Measurements from ENCODE around the gene CYBC1.
A peak's percentile ranks its signal among the peaks of the same experiment; 100 is the strongest.

Gene CYBC1

DNA sequence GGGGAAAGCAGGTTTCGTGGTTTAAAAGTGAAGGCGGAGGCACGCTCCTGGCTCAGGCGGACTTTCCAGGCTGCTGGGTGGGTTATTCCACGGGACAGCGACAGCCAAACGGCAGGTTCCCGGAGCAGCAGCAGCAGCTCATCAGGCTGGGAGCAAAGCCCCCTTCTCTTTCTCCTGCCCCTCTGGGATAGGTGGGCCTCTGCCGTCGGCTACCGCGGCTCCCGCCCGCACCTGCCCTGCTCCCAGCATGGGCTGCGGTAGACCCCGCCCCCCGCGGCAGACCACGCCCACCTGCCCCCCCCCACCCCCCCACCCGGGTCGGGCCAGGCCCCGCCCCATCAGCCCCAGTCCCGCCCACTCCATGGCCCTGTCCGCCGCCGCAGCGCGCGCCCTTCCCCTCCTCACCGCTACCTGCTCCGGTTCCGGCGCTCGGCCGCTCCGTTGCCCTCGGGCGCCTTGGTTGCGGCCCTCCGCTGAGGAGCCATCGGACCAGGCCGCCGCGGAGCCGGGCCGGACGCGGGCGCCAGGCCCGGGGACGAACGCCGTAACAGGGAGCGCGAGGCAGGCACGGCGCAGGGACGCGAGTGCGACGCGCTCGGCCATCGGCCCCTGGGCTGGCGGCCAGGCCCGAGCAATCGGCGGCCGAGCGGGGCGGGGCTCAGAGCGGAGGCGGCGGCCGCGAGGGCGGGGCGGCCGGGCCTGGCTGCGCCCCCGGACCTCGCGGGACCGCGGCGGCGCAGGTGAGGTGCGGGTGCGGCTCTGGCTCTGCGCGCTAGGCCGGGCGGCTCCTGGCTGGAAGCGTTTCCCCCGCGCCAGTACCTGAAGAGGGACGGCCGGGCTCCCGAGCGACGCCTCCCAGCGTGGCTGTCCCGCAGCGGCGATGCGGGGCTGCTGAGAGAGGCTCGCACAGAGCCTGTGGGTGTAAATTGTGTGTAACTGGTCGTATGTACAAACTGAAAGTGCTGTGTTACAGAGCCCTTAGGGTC, 32.3 kb downstream of the CYBC1 start, which contains the start of the genes HEXD and OGFOD3:
Gene HEXD, plus strand, starts transcription at position 347 of the 986 bp plus-strand sequence. CDS start 1,453 bp downstream, outside the sequence.
Gene OGFOD3, minus strand, starts transcription at position 586 of the 986 bp plus-strand sequence. Its CDS starts 101 bp downstream, at position 485.
- Histone ChIP-seq H2BK5ac (ENCODE audit: low read length) (no peak within 1 kb of the TSS), H2BK12ac (ENCODE audit: low read length) (peak within 1 kb of the TSS; percentile 90), H3K79me1 (ENCODE audit: low read depth, low read length) (peaks cover 2% of the 10 kb centered on the region), H4K8ac (ENCODE audit: low read depth, low read length) (no peak within 1 kb of the TSS), H3K36me3 (replicated peaks in 1 of 2; ENCODE audit: control insufficient read depth in 2 of 2, insufficient read depth in 2 of 2, low read length in 2 of 2) (peaks cover 9 to 36% of the 10 kb centered on the region in 2 donors), H3K4me3 (ENCODE audit: low read length in 2 of 2) (peak within 1 kb of the TSS; percentile 94 to 100), H3K4ac (ENCODE audit: low read length) (no peak within 1 kb of the TSS), H3K9me3 (replicated peaks in 1 of 2; ENCODE audit: control insufficient read depth in 2 of 2, insufficient read depth in 1 of 2, low read depth in 1 of 2, low read length in 2 of 2) (peaks cover 3 to 4% of the 10 kb centered on the region in 2 donors), H3K27me3 (ENCODE audit: control insufficient read depth in 3 of 3, insufficient read depth in 3 of 3, low read depth in 1 of 3, low read length in 3 of 3) (peaks cover 0 to 2% (median 0%) of the 10 kb centered on the region in 3 experiments), H3K23ac (ENCODE audit: low read depth, low read length, poor library complexity) (peak within 1 kb of the TSS; percentile 98), H2AK5ac (ENCODE audit: low read depth, low read length) (peak within 1 kb of the TSS; percentile 47), H4K91ac (ENCODE audit: low read depth, low read length, poor library complexity) (no peak within 1 kb of the TSS), H3K9ac (ENCODE audit: low read depth, low read length, poor library complexity) (peak within 1 kb of the TSS; percentile 96), H3K18ac (ENCODE audit: low read length) (peak within 1 kb of the TSS; percentile 100), H3K4me1 (ENCODE audit: control insufficient read depth in 2 of 2, insufficient read depth in 1 of 2, low read depth in 1 of 2, low read length in 2 of 2) (peaks cover 5% of the 10 kb centered on the region in 2 donors), H3K14ac (ENCODE audit: low read length) (peak within 1 kb of the TSS; percentile 71), H2AFZ (ENCODE audit: low read length) (peak within 1 kb of the TSS; percentile 96), H3K27ac (replicated peaks; ENCODE audit: low read length) (peak within 1 kb of the TSS; percentile 86), H3K4me2 (ENCODE audit: insufficient read depth, low read length, poor library complexity, severe bottlenecking) (peak within 1 kb of the TSS; percentile 98), H2BK120ac (ENCODE audit: low read depth, low read length) (no peak within 1 kb of the TSS), H2BK15ac (ENCODE audit: low read length) (peak within 1 kb of the TSS; percentile 67)
- WGBS, 2 donors (ENCODE audit: extremely low coverage in 2 of 2, insufficient read length in 2 of 2, insufficient replicate concordance in 1 of 2): no CpG with 5 or more reads among the region's 108 CpGs
- peak; percentile 90 for DNase-seq (ENCODE audit: low spot score)

- no CpG with 5 or more reads among the region's 6 CpGs for WGBS, 2 donors (ENCODE audit: extremely low coverage in 2 of 2, insufficient read length in 2 of 2, insufficient replicate concordance in 1 of 2)
- H2BK15ac ChIP-seq (ENCODE audit: low read length): no peak overlapping the region
- H3K79me1 ChIP-seq (ENCODE audit: low read depth, low read length): peaks cover 4% of the 10 kb centered on the region
- no peak overlapping the region for H2BK120ac ChIP-seq (ENCODE audit: low read depth, low read length)
- no peaks in the 10 kb centered on the region for H3K9me3 ChIP-seq (replicated peaks in 1 of 2; ENCODE audit: control insufficient read depth in 2 of 2, insufficient read depth in 1 of 2, low read depth in 1 of 2, low read length in 2 of 2)
- no peak overlapping the region for H4K8ac ChIP-seq (ENCODE audit: low read depth, low read length)
- H3K36me3 ChIP-seq (replicated peaks in 1 of 2; ENCODE audit: control insufficient read depth in 2 of 2, insufficient read depth in 2 of 2, low read length in 2 of 2): peaks cover 12 to 37% of the 10 kb centered on the region in 2 donors
- no peak overlapping the region for H3K14ac ChIP-seq (ENCODE audit: low read length)
- H4K91ac ChIP-seq (ENCODE audit: low read depth, low read length, poor library complexity): no peak overlapping the region
- no peak overlapping the region for H3K4me2 ChIP-seq (ENCODE audit: insufficient read depth, low read length, poor library complexity, severe bottlenecking)
- peaks cover 0 to 2% (median 0%) of the 10 kb centered on the region in 3 experiments for H3K27me3 ChIP-seq (ENCODE audit: control insufficient read depth in 3 of 3, insufficient read depth in 3 of 3, low read depth in 1 of 3, low read length in 3 of 3)
- H3K4me3 ChIP-seq (ENCODE audit: low read length in 2 of 2): no peak overlapping the region
- H2AFZ ChIP-seq (ENCODE audit: low read length): no peak overlapping the region
- no peak overlapping the region for H3K4ac ChIP-seq (ENCODE audit: low read length)
- no peak overlapping the region for H3K18ac ChIP-seq (ENCODE audit: low read length)
- H2BK5ac ChIP-seq (ENCODE audit: low read length): no peak overlapping the region
- no peak overlapping the region for H2BK12ac ChIP-seq (ENCODE audit: low read length)
- H3K9ac ChIP-seq (ENCODE audit: low read depth, low read length, poor library complexity): no peak overlapping the region
- H3K4me1 ChIP-seq (ENCODE audit: control insufficient read depth in 2 of 2, insufficient read depth in 1 of 2, low read depth in 1 of 2, low read length in 2 of 2): peaks cover 5% of the 10 kb centered on the region in 2 donors
- H2AK5ac ChIP-seq (ENCODE audit: low read depth, low read length): no peak overlapping the region
- H3K27ac ChIP-seq (replicated peaks; ENCODE audit: low read length): no peak overlapping the region
- no peak for DNase-seq (ENCODE audit: low spot score)
- H3K23ac ChIP-seq (ENCODE audit: low read depth, low read length, poor library complexity): no peak overlapping the region
Observed at GRCh38 chr17:82416771-82417170, 33.8 kb downstream of the CYBC1 start.

GRCh38 chr17:82416264-82416663, 34.3 kb downstream of the CYBC1 start:
- Histone ChIP-seq H2BK15ac (ENCODE audit: low read length) (no peak overlapping the region), H3K9me3 (replicated peaks in 1 of 2; ENCODE audit: control insufficient read depth in 2 of 2, insufficient read depth in 1 of 2, low read depth in 1 of 2, low read length in 2 of 2) (no peaks in the 10 kb centered on the region), H2BK5ac (ENCODE audit: low read length) (no peak overlapping the region), H3K27ac (replicated peaks; ENCODE audit: low read length) (no peak overlapping the region), H3K9ac (ENCODE audit: low read depth, low read length, poor library complexity) (no peak overlapping the region), H3K4me1 (ENCODE audit: control insufficient read depth in 2 of 2, insufficient read depth in 1 of 2, low read depth in 1 of 2, low read length in 2 of 2) (peaks cover 5% of the 10 kb centered on the region in 2 donors), H2AFZ (ENCODE audit: low read length) (no peak overlapping the region), H3K79me1 (ENCODE audit: low read depth, low read length) (peaks cover 4% of the 10 kb centered on the region), H3K18ac (ENCODE audit: low read length) (no peak overlapping the region), H4K8ac (ENCODE audit: low read depth, low read length) (no peak overlapping the region), H3K4ac (ENCODE audit: low read length) (no peak overlapping the region), H3K4me3 (ENCODE audit: low read length in 2 of 2) (no peak overlapping the region), H2AK5ac (ENCODE audit: low read depth, low read length) (no peak overlapping the region), H3K4me2 (ENCODE audit: insufficient read depth, low read length, poor library complexity, severe bottlenecking) (no peak overlapping the region), H2BK120ac (ENCODE audit: low read depth, low read length) (no peak overlapping the region), H3K14ac (ENCODE audit: low read length) (no peak overlapping the region), H4K91ac (ENCODE audit: low read depth, low read length, poor library complexity) (no peak overlapping the region), H3K27me3 (ENCODE audit: control insufficient read depth in 3 of 3, insufficient read depth in 3 of 3, low read depth in 1 of 3, low read length in 3 of 3) (peaks cover 0 to 2% (median 0%) of the 10 kb centered on the region in 3 experiments), H3K36me3 (replicated peaks in 1 of 2; ENCODE audit: control insufficient read depth in 2 of 2, insufficient read depth in 2 of 2, low read length in 2 of 2) (peaks cover 9 to 33% of the 10 kb centered on the region in 2 donors), H3K23ac (ENCODE audit: low read depth, low read length, poor library complexity) (no peak overlapping the region), H2BK12ac (ENCODE audit: low read length) (no peak overlapping the region)
- no CpG with 5 or more reads among the region's 4 CpGs for WGBS, 2 donors (ENCODE audit: extremely low coverage in 2 of 2, insufficient read length in 2 of 2, insufficient replicate concordance in 1 of 2)
- no peak for DNase-seq (ENCODE audit: low spot score)

DNA sequence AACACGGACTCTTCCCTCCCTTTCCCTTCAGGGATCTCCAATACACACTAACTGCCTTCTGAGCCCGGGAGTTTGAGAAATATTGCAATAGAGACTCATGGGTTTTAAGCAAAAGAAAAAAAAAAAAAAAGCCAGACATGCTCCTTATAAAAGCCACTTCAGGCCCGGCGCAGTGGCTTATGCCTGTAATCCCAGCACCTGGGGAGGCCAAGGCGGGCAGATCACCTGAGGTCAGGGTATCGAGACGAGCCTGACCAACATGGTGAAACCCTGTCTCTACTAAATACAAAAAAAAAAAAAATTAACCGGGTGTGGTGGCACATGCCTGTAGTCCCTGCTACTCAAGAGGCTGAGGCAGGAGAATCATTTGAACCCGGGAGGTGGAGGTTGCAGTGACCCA, 34.8 kb downstream of the CYBC1 start:
- Histone ChIP-seq H2BK5ac (ENCODE audit: low read length) (no peak overlapping the region), H3K9ac (ENCODE audit: low read depth, low read length, poor library complexity) (no peak overlapping the region), H3K79me1 (ENCODE audit: low read depth, low read length) (peaks cover 4% of the 10 kb centered on the region), H3K27ac (replicated peaks; ENCODE audit: low read length) (no peak overlapping the region), H2BK120ac (ENCODE audit: low read depth, low read length) (no peak overlapping the region), H3K4ac (ENCODE audit: low read length) (no peak overlapping the region), H3K18ac (ENCODE audit: low read length) (no peak overlapping the region), H3K23ac (ENCODE audit: low read depth, low read length, poor library complexity) (no peak overlapping the region), H3K14ac (ENCODE audit: low read length) (no peak overlapping the region), H3K4me3 (ENCODE audit: low read length in 2 of 2) (no peak overlapping the region), H3K27me3 (ENCODE audit: control insufficient read depth in 3 of 3, insufficient read depth in 3 of 3, low read depth in 1 of 3, low read length in 3 of 3) (peaks cover 0 to 2% (median 0%) of the 10 kb centered on the region in 3 experiments), H3K9me3 (replicated peaks in 1 of 2; ENCODE audit: control insufficient read depth in 2 of 2, insufficient read depth in 1 of 2, low read depth in 1 of 2, low read length in 2 of 2) (no peaks in the 10 kb centered on the region), H2BK12ac (ENCODE audit: low read length) (no peak overlapping the region), H3K36me3 (replicated peaks in 1 of 2; ENCODE audit: control insufficient read depth in 2 of 2, insufficient read depth in 2 of 2, low read length in 2 of 2) (peaks cover 5 to 28% of the 10 kb centered on the region in 2 donors), H2AFZ (ENCODE audit: low read length) (no peak overlapping the region), H2BK15ac (ENCODE audit: low read length) (no peak overlapping the region), H3K4me1 (ENCODE audit: control insufficient read depth in 2 of 2, insufficient read depth in 1 of 2, low read depth in 1 of 2, low read length in 2 of 2) (peaks cover 5% of the 10 kb centered on the region in 2 donors), H4K91ac (ENCODE audit: low read depth, low read length, poor library complexity) (no peak overlapping the region), H4K8ac (ENCODE audit: low read depth, low read length) (no peak overlapping the region), H2AK5ac (ENCODE audit: low read depth, low read length) (no peak overlapping the region), H3K4me2 (ENCODE audit: insufficient read depth, low read length, poor library complexity, severe bottlenecking) (no peak overlapping the region)
- no peak for DNase-seq (ENCODE audit: low spot score)
- no CpG with 5 or more reads among the region's 9 CpGs for WGBS, 2 donors (ENCODE audit: extremely low coverage in 2 of 2, insufficient read length in 2 of 2, insufficient replicate concordance in 1 of 2)

All from neuronal stem cell (in vitro differentiated cells).